HepG2 (cell line): ENCODE results near the gene ALG14. TPM values are rescaled to one million over a fixed set of nuclear protein-coding genes. Genes with fewer than 3 reads are reported as not detected.

Source experiments
- ATAC-seq: fragments of 200-7000 bp; cut with Tn5 transposase; 3 replicates; pipeline ENCODE4 v1.9.1; 2020; ENCODE audit warnings: mild to moderate bottlenecking, moderate library complexity
- BruUV-seq: library from RNA; stranded (reverse); fragments of 400-500 nt; replicated peaks from 2 replicates; lab custom pipeline; 2021; lab: Mats Ljungman, UMichigan
- CTCF ChIA-PET: fragments of 300-600 bp; formaldehyde crosslinking; extraction: SDS; loops from one replicate; lab custom pipeline; 2021; ENCODE audit warnings: low total read pairs, inconsistent platforms, low intra/inter-chr PET ratio; lab: Yijun Ruan, JAX
- POLR2A ChIA-PET: fragments of 350-600 bp; sonication (Branson Sonifier 250); formaldehyde crosslinking; loops from one replicate; lab custom pipeline; 2020; ENCODE audit warnings: antibody characterized with exemption, inconsistent platforms; lab: Yijun Ruan, JAX
- DNase-seq: peaks from one replicate; pipeline ENCODE4 v3.0.0-alpha.2; 2015; ENCODE audit warnings: low spot score
- FAIRE-seq: peaks from 3 replicates; lab custom pipeline; 2011; peaks lifted over from hg19 to GRCh38; lab: Jason Lieb, UNC
- H2AFZ ChIP-seq: one replicate; pipeline ENCODE4 v1.6.1; 2011; ENCODE audit warnings: low read length, inconsistent platforms
- H3K27ac ChIP-seq: fragments of 300-600 bp; 3 replicates; pipeline ENCODE4 v1.8.0; 2011; ENCODE audit warnings: mixed run types, mild to moderate bottlenecking, mixed read lengths, low read length, inconsistent platforms; ENCODE audit not compliant: insufficient read depth; ENCODE audit errors: extremely low read length
- H3K27me3 ChIP-seq, 2 experiments: fragments of 200-600 bp in 1 of 2; 2 replicates in 1 of 2; 3 replicates in 1 of 2; pipeline versions ENCODE4 v1.6.0 to v1.8.0; 2011; ENCODE audit warnings: low read length in 2 of 2, mild to moderate bottlenecking in 2 of 2, moderate library complexity in 2 of 2, inconsistent platforms in 1 of 2; ENCODE audit not compliant: insufficient read depth in 2 of 2, control insufficient read depth in 1 of 2
- H3K36me3 ChIP-seq, 2 experiments: fragments of 200-600 bp in 1 of 2; replicated peaks in 1 of 2; 2 replicates in 1 of 2; 3 replicates in 1 of 2; pipeline versions ENCODE4 v1.5.1 to v1.8.0; 2011; ENCODE audit warnings: low read length in 2 of 2, inconsistent platforms in 1 of 2; ENCODE audit not compliant: insufficient read depth in 2 of 2, control insufficient read depth in 1 of 2
- H3K4me1 ChIP-seq: 2 replicates; pipeline ENCODE4 v1.5.1; 2012; ENCODE audit warnings: low read length, inconsistent platforms; ENCODE audit not compliant: insufficient read depth
- H3K4me2 ChIP-seq: 2 replicates; pipeline ENCODE4 v1.6.0; 2011; ENCODE audit warnings: low read depth, low read length, inconsistent platforms
- H3K4me3 ChIP-seq, 3 experiments: fragments of 200-600 bp in 1 of 3; sonication (generic), shearing (Covaris generic) in 1 of 3; replicated peaks in 1 of 3; 2 replicates each; pipeline ENCODE4 v1.5.1; 2011 to 2016; ENCODE audit warnings: low read length in 3 of 3, inconsistent platforms in 2 of 3, low read depth in 2 of 3, mild to moderate bottlenecking in 2 of 3, control low read depth in 1 of 3, mixed read lengths in 1 of 3; ENCODE audit not compliant: insufficient read depth in 1 of 3
- H3K79me2 ChIP-seq: one replicate; pipeline ENCODE4 v1.6.1; 2011; ENCODE audit warnings: low read length, inconsistent platforms; ENCODE audit not compliant: insufficient read depth
- H3K9ac ChIP-seq: 2 replicates; pipeline ENCODE4 v1.6.0; 2011; ENCODE audit warnings: mild to moderate bottlenecking, low read depth, low read length, inconsistent platforms; ENCODE audit not compliant: insufficient read depth
- H3K9me3 ChIP-seq: 2 replicates; pipeline ENCODE4 v1.5.1; 2012; ENCODE audit warnings: mild to moderate bottlenecking, low read length
- H4K20me1 ChIP-seq: 2 replicates; pipeline ENCODE4 v1.6.0; 2011; ENCODE audit warnings: inconsistent platforms, mild to moderate bottlenecking, low read length, moderate library complexity; ENCODE audit not compliant: insufficient read depth
- DPF2 ChIP-seq: sonication (generic); formaldehyde crosslinking; IDR thresholded peaks from 2 replicates; pipeline ENCODE4 v1.4.0; 2020; ENCODE audit warnings: mild to moderate bottlenecking, low read depth, missing genetic modification reagents, borderline replicate concordance
- DRAP1 ChIP-seq: IDR thresholded peaks from 2 replicates; pipeline ENCODE4 v1.6.1; 2016; ENCODE audit warnings: missing genetic modification reagents, missing compliant biosample characterization
- FIP1L1 ChIP-seq: fragments of 200-400 bp; formaldehyde crosslinking; IDR thresholded peaks from 2 replicates; pipeline ENCODE4 v1.6.1; 2018; ENCODE audit warnings: low read depth, mild to moderate bottlenecking, low read length, moderate library complexity, borderline replicate concordance; ENCODE audit not compliant: insufficient read depth
- GMEB2 ChIP-seq: IDR thresholded peaks from 2 replicates; pipeline ENCODE4 v1.6.1; 2016; ENCODE audit warnings: missing biosample characterization, missing genetic modification reagents, low read depth
- KAT2B ChIP-seq: fragments of 150-350 bp; IDR thresholded peaks from 2 replicates; pipeline ENCODE4 v1.6.1; 2014; ENCODE audit warnings: low read depth, low read length, borderline replicate concordance
- MAX ChIP-seq: IDR thresholded peaks from 2 replicates; pipeline ENCODE4 v1.6.1; 2012; ENCODE audit warnings: inconsistent platforms
- MEIS1 ChIP-seq: sonication (generic); formaldehyde crosslinking; IDR thresholded peaks from 2 replicates; pipeline ENCODE4 v1.9.0; 2021; ENCODE audit warnings: mild to moderate bottlenecking, missing genetic modification reagents, moderate library complexity, borderline replicate concordance
- NFE2 ChIP-seq: sonication (generic); formaldehyde crosslinking; IDR thresholded peaks from 2 replicates; pipeline ENCODE4 v1.4.0; 2020; ENCODE audit warnings: missing genetic modification reagents
- NFYB ChIP-seq: sonication (generic); formaldehyde crosslinking; IDR thresholded peaks from 2 replicates; pipeline ENCODE4 v1.4.0; 2020; ENCODE audit warnings: missing genetic modification reagents
- PCBP1 ChIP-seq: fragments of 200-400 bp; formaldehyde crosslinking; IDR thresholded peaks from 2 replicates; pipeline ENCODE4 v1.6.1; 2017; ENCODE audit warnings: mild to moderate bottlenecking, low read depth, low read length, borderline replicate concordance
- PHF21A ChIP-seq: sonication (generic); formaldehyde crosslinking; IDR thresholded peaks from 2 replicates; pipeline ENCODE4 v1.5.0; 2020; ENCODE audit warnings: mild to moderate bottlenecking, missing genetic modification reagents
- SSRP1 ChIP-seq: IDR thresholded peaks from 2 replicates; pipeline ENCODE4 v1.6.1; 2016; ENCODE audit warnings: control low read depth
- TRIM22 ChIP-seq: fragments of 450-650 bp; IDR thresholded peaks from 2 replicates; pipeline ENCODE4 v1.6.1; 2017
- ZEB1 ChIP-seq: IDR thresholded peaks from 2 replicates; pipeline ENCODE4 v1.6.1; 2012; ENCODE audit warnings: mild to moderate bottlenecking, low read depth, inconsistent platforms; ENCODE audit not compliant: insufficient replicate concordance
- ZNF329 ChIP-seq: sonication (generic); formaldehyde crosslinking; IDR thresholded peaks from 2 replicates; pipeline ENCODE4 v1.9.0; 2021; ENCODE audit warnings: low read depth, mild to moderate bottlenecking, missing genetic modification reagents
- ZNF484 ChIP-seq: sonication (generic); formaldehyde crosslinking; IDR thresholded peaks from 2 replicates; pipeline ENCODE4 v1.5.1; 2020; ENCODE audit warnings: mild to moderate bottlenecking, low read depth, missing genetic modification reagents, borderline replicate concordance
- ZNF761 ChIP-seq: sonication (generic); formaldehyde crosslinking; conservative IDR thresholded peaks from 2 replicates; pipeline ENCODE4 v1.4.0; 2020; ENCODE audit warnings: mild to moderate bottlenecking, missing genetic modification reagents
- ZSCAN20 ChIP-seq: sonication (generic); formaldehyde crosslinking; IDR thresholded peaks from 2 replicates; pipeline ENCODE4 v1.4.0; 2020; ENCODE audit warnings: missing genetic modification reagents, mild to moderate bottlenecking, borderline replicate concordance
- ZSCAN5A ChIP-seq: sonication (generic); formaldehyde crosslinking; IDR thresholded peaks from 2 replicates; pipeline ENCODE4 v1.8.0; 2022; ENCODE audit warnings: mild to moderate bottlenecking, missing genetic modification reagents, borderline replicate concordance
- WGBS: methylation state at CpG from one replicate; pipeline ENCODE4 v1.1.6; 2017; ENCODE audit warnings: low lambda C conversion rate; 5-methylcytosine and 5-hydroxymethylcytosine counted together
- in situ Hi-C: cut with HindIII; loops from 2 replicates; pipeline ENCODE4 v1.10.0; 2017; ENCODE audit warnings: low pct_unique_long_range_greater_than_20kb; ENCODE audit not compliant: extremely low pct_ligation_motif_present
- intact Hi-C: fragments of 100-400 bp; cut with micrococcal nuclease; formaldehyde crosslinking; loops from one replicate; pipeline ENCODE4 v1.10.0; 2022; ENCODE audit not compliant: unreplicated experiment
- polyA plus RNA-seq, 8 experiments: library from polyadenylated mRNA; depleted of rRNA in 3 of 8; stranded (reverse) in 7 of 8; unstranded in 1 of 8; fragments of >200 nt; fragmentation: Illumina TruSeq in 4 of 8; extraction: Trizol in 4 of 8; gene quantifications; 2 replicates each; pipeline versions ENCODE4 v1.2.1 to v1.2.3, GENCODE V29; 2011 to 2016; ENCODE audit warnings: low read depth in 4 of 8, missing spikeins in 1 of 8, mixed read lengths in 1 of 8; ENCODE audit not compliant: insufficient read depth in 1 of 8
- total RNA-seq, 5 experiments: library from RNA; depleted of rRNA; stranded (reverse); fragments of >200 nt; fragmentation: Illumina TruSeq; extraction: Trizol; gene quantifications; 2 replicates each; pipeline ENCODE4 v1.2.3, GENCODE V29; 2016; ENCODE audit warnings: low read depth in 1 of 5

The ALG14 gene
- total and polyA plus RNA-seq, 2 of the 13 experiments (the other 11 are each of a cell fraction or from before 2014, with no cell fraction given): 4.5 to 12.7 TPM

GRCh38 chr1:94979131-94979530 lies 93.6 kb downstream of the ALG14 start (continued):
- TF ChIP-seq TRIM22 (no peak), ZEB1 (no peak), KAT2B (no peak), SSRP1 (CRISPR knock-in tag) (no peak)

GRCh38 chr1:94978401-94978800 lies 94.3 kb downstream of the ALG14 start:
- Histone ChIP-seq H3K9ac (no peak overlapping the region), H3K4me2 (no peak overlapping the region), H3K27ac (no peak overlapping the region), H4K20me1 (no peaks in the 10 kb centered on the region), H3K79me2 (no peaks in the 10 kb centered on the region), H3K4me3 (no peak overlapping the region), H3K9me3 (no peaks in the 10 kb centered on the region), H3K27me3 (no peaks in the 10 kb centered on the region), H2AFZ (no peak overlapping the region), H3K4me1 (peaks cover 34% of the 10 kb centered on the region), H3K36me3 (no peaks in the 10 kb centered on the region; a peak in 3 of 5 replicates)
- FAIRE-seq: no peak
- WGBS: 95% methylated on average over 2 of the region's 2 CpGs
- CTCF ChIA-PET: no interaction called here
- intact Hi-C loops (no loop called here), in situ Hi-C loops (no loop called here)
- TF ChIP-seq DPF2 (CRISPR knock-in tag) (no peak), DRAP1 (CRISPR knock-in tag) (no peak), NFE2 (no peak), MEIS1 (no peak), ZNF761 (CRISPR knock-in tag) (no peak), PCBP1 (no peak), FIP1L1 (no peak), GMEB2 (no peak), ZNF329 (CRISPR knock-in tag) (no peak), ZSCAN20 (CRISPR knock-in tag) (no peak), PHF21A (CRISPR knock-in tag) (no peak), NFYB (CRISPR knock-in tag) (no peak), MAX (no peak), ZNF484 (no peak), ZSCAN5A (CRISPR knock-in tag) (no peak)
- no peak for DNase-seq
- no peak for ATAC-seq
- POLR2A ChIA-PET: interaction anchor here (1.1 kb wide), 1 partner anchor 16 kb away, joined by 3 read pairs; no protein-coding TSS in a partner anchor
- no TSS peak for BruUV-seq
